Measurements from ENCODE around the gene SCG5. TPM values are rescaled to one million over a fixed set of nuclear protein-coding genes. Genes with fewer than 3 reads are reported as not detected.

SCG5 gene
- total RNA-seq, 1 donor from 2014 or later = 2.6 TPM

GRCh38 chr15:32730677-32731654, 89.5 kb downstream of the SCG5 start:
- DNase-seq (ENCODE audit: low spot score) = peak; percentile 88
- H3K36me3 Mint-ChIP-seq (ENCODE audit: low read depth) = peaks cover 19% of the 10 kb centered on the region
- peaks cover 49% of the 10 kb centered on the region for H3K4me1 Mint-ChIP-seq (ENCODE audit: low read depth)
- no peaks in the 10 kb centered on the region for H3K27me3 Mint-ChIP-seq (ENCODE audit: low read depth)
- H3K27ac Mint-ChIP-seq (ENCODE audit: unreplicated experiment) = peak overlapping the region; percentile 78
- no peak overlapping the region for H3K4me3 Mint-ChIP-seq (ENCODE audit: unreplicated experiment)
- peaks cover 13% of the 10 kb centered on the region for H3K9me3 Mint-ChIP-seq (ENCODE audit: low read depth)
- no peak for TF ChIP-seq CTCF (IDR thresholded peaks at IDR 0.05)

- DNase-seq (ENCODE audit: low spot score) = no peak
- Mint-ChIP-seq H3K4me1 (ENCODE audit: low read depth) (peaks cover 54% of the 10 kb centered on the region), H3K9me3 (ENCODE audit: low read depth) (peaks cover 5% of the 10 kb centered on the region), H3K27ac (ENCODE audit: unreplicated experiment) (peak overlapping the region; percentile 84), H3K27me3 (ENCODE audit: low read depth) (no peaks in the 10 kb centered on the region), H3K36me3 (ENCODE audit: low read depth) (peaks cover 12% of the 10 kb centered on the region), H3K4me3 (ENCODE audit: unreplicated experiment) (peak overlapping the region; percentile 35)
- TF ChIP-seq CTCF (IDR thresholded peaks at IDR 0.05) = no peak
Observed at GRCh38 chr15:32732574-32733157, 91.2 kb downstream of the SCG5 start.

GRCh38 chr15:32733281-32733680, 91.8 kb downstream of the SCG5 start:
- no peaks in the 10 kb centered on the region for H3K27me3 Mint-ChIP-seq (ENCODE audit: low read depth)
- no peak for TF ChIP-seq CTCF (IDR thresholded peaks at IDR 0.05)
- peaks cover 2% of the 10 kb centered on the region for H3K9me3 Mint-ChIP-seq (ENCODE audit: low read depth)
- peak overlapping the region; percentile 84 for H3K27ac Mint-ChIP-seq (ENCODE audit: unreplicated experiment)
- H3K4me1 Mint-ChIP-seq (ENCODE audit: low read depth) = peaks cover 54% of the 10 kb centered on the region
- H3K36me3 Mint-ChIP-seq (ENCODE audit: low read depth) = peaks cover 12% of the 10 kb centered on the region
- H3K4me3 Mint-ChIP-seq (ENCODE audit: unreplicated experiment) = peak overlapping the region; percentile 35
- DNase-seq (ENCODE audit: low spot score) = no peak

GRCh38 chr15:32735989-32736700, 94.6 kb downstream of the SCG5 start:
- no peak for TF ChIP-seq CTCF (IDR thresholded peaks at IDR 0.05)
- DNase-seq (ENCODE audit: low spot score) = no peak
- Mint-ChIP-seq H3K4me3 (ENCODE audit: unreplicated experiment) (no peak overlapping the region), H3K9me3 (ENCODE audit: low read depth) (peaks cover 7% of the 10 kb centered on the region), H3K4me1 (ENCODE audit: low read depth) (peaks cover 36% of the 10 kb centered on the region), H3K27ac (ENCODE audit: unreplicated experiment) (no peak overlapping the region), H3K36me3 (ENCODE audit: low read depth) (peaks cover 5% of the 10 kb centered on the region), H3K27me3 (ENCODE audit: low read depth) (no peaks in the 10 kb centered on the region)

- H3K27me3 Mint-ChIP-seq (ENCODE audit: low read depth) = no peaks in the 10 kb centered on the region
- peaks cover 5% of the 10 kb centered on the region for H3K36me3 Mint-ChIP-seq (ENCODE audit: low read depth)
- H3K27ac Mint-ChIP-seq (ENCODE audit: unreplicated experiment) = no peak overlapping the region
- H3K9me3 Mint-ChIP-seq (ENCODE audit: low read depth) = peaks cover 7% of the 10 kb centered on the region
- TF ChIP-seq CTCF (IDR thresholded peaks at IDR 0.05) = no peak
- H3K4me1 Mint-ChIP-seq (ENCODE audit: low read depth) = peaks cover 32% of the 10 kb centered on the region
- DNase-seq (ENCODE audit: low spot score) = no peak
- no peak overlapping the region for H3K4me3 Mint-ChIP-seq (ENCODE audit: unreplicated experiment)
Observed at GRCh38 chr15:32736701-32737061, 95.2 kb downstream of the SCG5 start.

All from chondrocyte (in vitro differentiated cells).